A673 (cell line): ENCODE data around the gene AMZ2. TPM values are rescaled to one million over a fixed set of nuclear protein-coding genes. Genes with fewer than 3 reads are reported as not detected.
"Not testable (repeated sequence)": the region's sequence is repeated elsewhere in the genome, so short reads cannot be mapped to it uniquely, and the experiment has no call there.

Experiments used
- BruUV-seq: library from RNA; stranded (reverse); fragments of 400-500 nt; replicated peaks from 2 replicates; lab custom pipeline; 2021; lab: Mats Ljungman, UMichigan
- CTCF ChIA-PET: fragments of 300-600 bp; sonication (Branson Sonifier 250); formaldehyde crosslinking; loops from one replicate; lab custom pipeline; 2022; ENCODE audit warnings: antibody characterized with exemption; lab: Charles Lee
- POLR2A ChIA-PET: fragments of 300-600 bp; sonication (Branson Sonifier 250); formaldehyde crosslinking; loops from one replicate; lab custom pipeline; 2022; ENCODE audit warnings: antibody characterized with exemption; ENCODE audit not compliant: low non-redundant PET; lab: Charles Lee
- DNase-seq: peaks from one replicate; pipeline ENCODE4 v3.0.0-alpha.2; 2015; ENCODE audit warnings: low spot score
- H3K27ac ChIP-seq: fragments of 200-600 bp; sonication (generic); 2 replicates; pipeline ENCODE4 v1.5.1; 2016; ENCODE audit warnings: mixed run types, low read depth, mild to moderate bottlenecking, mixed read lengths, antibody characterized with exemption, low read length; ENCODE audit not compliant: poor library complexity, severe bottlenecking
- H3K27me3 ChIP-seq: fragments of 200-600 bp; sonication (generic); replicated peaks from 2 replicates; pipeline ENCODE4 v1.6.1; 2017; ENCODE audit warnings: mixed run types, low read depth, mild to moderate bottlenecking, mixed read lengths, antibody characterized with exemption, low read length; ENCODE audit not compliant: insufficient read depth, poor library complexity
- H3K36me3 ChIP-seq: fragments of 200-600 bp; sonication (generic); 2 replicates; pipeline ENCODE4 v1.6.1; 2016; ENCODE audit warnings: mixed run types, mild to moderate bottlenecking, mixed read lengths, antibody characterized with exemption, low read length; ENCODE audit not compliant: insufficient read depth, poor library complexity, severe bottlenecking
- H3K4me1 ChIP-seq: fragments of 200-600 bp; sonication (generic); 2 replicates; pipeline ENCODE4 v1.6.1; 2017; ENCODE audit warnings: mixed run types, mild to moderate bottlenecking, mixed read lengths, antibody characterized with exemption, low read length; ENCODE audit not compliant: insufficient read depth, poor library complexity, severe bottlenecking
- H3K4me3 ChIP-seq: fragments of 200-600 bp; sonication (generic); 2 replicates; pipeline ENCODE4 v1.5.1; 2016; ENCODE audit warnings: low read depth, mixed run types, mild to moderate bottlenecking, mixed read lengths, low read length; ENCODE audit not compliant: poor library complexity, severe bottlenecking
- H3K9me3 ChIP-seq: fragments of 200-600 bp; sonication (generic); 2 replicates; pipeline ENCODE4 v1.6.1; 2016; ENCODE audit warnings: mixed run types, low read depth, mild to moderate bottlenecking, mixed read lengths, antibody characterized with exemption, low read length; ENCODE audit not compliant: poor library complexity, severe bottlenecking
- EZH2 ChIP-seq: fragments of 200-600 bp; sonication (generic); IDR thresholded peaks from 2 replicates; pipeline ENCODE4 v1.6.1; 2017; ENCODE audit warnings: borderline replicate concordance, low read depth, mild to moderate bottlenecking, mixed read lengths, antibody characterized with exemption, low read length; ENCODE audit not compliant: poor library complexity, severe bottlenecking
- intact Hi-C: fragments of 100-400 bp; cut with micrococcal nuclease; formaldehyde crosslinking; loops from one replicate; pipeline ENCODE4 v1.10.0; 2022; ENCODE audit not compliant: unreplicated experiment
- total RNA-seq: library from RNA; stranded (reverse); gene quantifications from 2 replicates; pipeline ENCODE4 v1.2.3, GENCODE V29; 2021
- TF ChIP-seq, protein P1 (sequence below): fragments of 300-800, 200-600 bp; sonication (generic); conservative IDR thresholded peaks from 2 replicates; pipeline ENCODE4 v1.5.1; 2017; ENCODE audit warnings: low read depth, mild to moderate bottlenecking, antibody characterized with exemption, low read length, moderate library complexity, mixed read lengths

Gene AMZ2
- total RNA-seq, 1 experiment from 2014 or later, result 80.4 TPM

- POLR2A ChIA-PET, result no interaction called here
- Histone ChIP-seq H3K27me3 (no peaks in the 10 kb centered on the region), H3K4me1 (no peaks in the 10 kb centered on the region), H3K9me3 (no peaks in the 10 kb centered on the region), H3K27ac (no peak overlapping the region), H3K36me3 (no peaks in the 10 kb centered on the region), H3K4me3 (no peak overlapping the region)
- no peak for TF ChIP-seq EZH2
- CTCF ChIA-PET, result no interaction called here
- DNase-seq, result no peak
- BruUV-seq, result no TSS peak
- intact Hi-C loops, result no loop called here
Observed at GRCh38 chr17:68222606-68223005, 25.2 kb upstream of the AMZ2 start.

DNA sequence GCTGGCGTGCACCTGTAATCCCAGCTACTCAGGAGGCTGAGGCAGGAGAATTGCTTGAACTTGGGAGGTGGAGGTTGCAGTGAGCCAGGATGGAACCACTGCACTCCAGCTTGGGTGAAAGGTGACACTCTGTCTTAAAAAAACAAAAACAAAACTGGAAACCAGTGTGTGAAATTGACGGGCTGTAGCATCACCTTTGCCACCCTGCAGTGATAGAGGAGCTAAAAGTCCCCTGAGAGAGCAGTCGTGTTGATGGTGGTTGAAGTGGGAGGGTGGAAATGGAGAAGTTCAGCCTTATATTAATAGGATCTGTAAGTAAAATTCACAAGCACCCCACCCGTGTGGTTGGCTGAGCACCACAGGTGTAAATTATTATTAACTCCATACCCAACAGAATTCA, 22.8 kb upstream of the AMZ2 start:
- BruUV-seq, H3K27ac ChIP-seq, H3K4me3 ChIP-seq, POLR2A ChIA-PET, H3K36me3 ChIP-seq, H3K4me1 ChIP-seq, DNase-seq, H3K27me3 ChIP-seq, CTCF ChIA-PET, H3K9me3 ChIP-seq, intact Hi-C loops: not testable (repeated sequence)

- DNase-seq, H3K4me3 ChIP-seq, H3K27ac ChIP-seq, POLR2A ChIA-PET, BruUV-seq, intact Hi-C loops, H3K9me3 ChIP-seq, H3K4me1 ChIP-seq, H3K36me3 ChIP-seq, CTCF ChIA-PET, H3K27me3 ChIP-seq: not testable (repeated sequence)
Observed at GRCh38 chr17:68228039-68228680, 19.7 kb upstream of the AMZ2 start.

DNA sequence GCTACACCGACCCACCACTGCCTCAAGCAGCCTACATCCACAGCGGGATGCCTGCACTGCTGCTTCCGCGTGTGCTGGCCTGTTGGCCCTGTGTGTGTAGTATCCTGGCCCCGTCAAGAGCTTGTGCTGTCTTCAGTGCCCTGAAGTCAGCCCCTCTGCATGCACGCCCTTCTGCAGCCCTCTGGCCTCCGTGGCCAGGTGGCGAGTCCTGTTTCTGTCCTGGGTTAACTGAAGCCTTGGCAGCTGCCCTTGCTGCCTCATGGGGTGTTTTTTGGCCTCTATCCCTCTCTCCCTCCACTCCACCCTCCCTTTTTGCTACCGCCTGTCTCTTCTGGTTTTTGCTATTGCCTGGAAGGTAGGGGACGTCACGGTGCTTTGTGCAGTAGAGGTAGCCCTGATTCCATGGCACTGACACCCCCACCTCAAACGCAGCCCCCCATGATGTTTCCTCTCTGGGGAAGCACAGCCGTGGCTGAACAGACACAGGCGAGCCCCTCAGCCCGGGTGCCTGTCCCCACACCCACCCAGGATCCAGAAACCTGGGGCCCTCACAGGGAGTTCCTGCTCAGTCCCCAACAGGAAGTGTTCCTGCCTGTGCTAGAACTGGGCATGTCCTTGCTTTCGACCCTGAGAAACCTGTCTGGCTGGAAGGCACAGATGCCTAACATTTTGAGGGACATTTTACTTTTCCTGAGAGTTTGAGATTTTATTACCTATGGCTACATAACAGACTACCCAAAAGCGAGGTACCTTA, 18.8 kb upstream of the AMZ2 start:
- intact Hi-C loops, result no loop called here
- no peak overlapping the region for H3K27ac ChIP-seq
- ChIA-PET POLR2A (no interaction called here), CTCF (no interaction called here)
- H3K36me3 ChIP-seq, result no peaks in the 10 kb centered on the region
- no TSS peak for BruUV-seq
- no peaks in the 10 kb centered on the region for H3K9me3 ChIP-seq
- H3K4me1 ChIP-seq, result no peaks in the 10 kb centered on the region
- H3K4me3 ChIP-seq, result no peak overlapping the region
- no peaks in the 10 kb centered on the region for H3K27me3 ChIP-seq
- TF ChIP-seq EZH2, result no peak
- TF ChIP-seq, protein P1, sequence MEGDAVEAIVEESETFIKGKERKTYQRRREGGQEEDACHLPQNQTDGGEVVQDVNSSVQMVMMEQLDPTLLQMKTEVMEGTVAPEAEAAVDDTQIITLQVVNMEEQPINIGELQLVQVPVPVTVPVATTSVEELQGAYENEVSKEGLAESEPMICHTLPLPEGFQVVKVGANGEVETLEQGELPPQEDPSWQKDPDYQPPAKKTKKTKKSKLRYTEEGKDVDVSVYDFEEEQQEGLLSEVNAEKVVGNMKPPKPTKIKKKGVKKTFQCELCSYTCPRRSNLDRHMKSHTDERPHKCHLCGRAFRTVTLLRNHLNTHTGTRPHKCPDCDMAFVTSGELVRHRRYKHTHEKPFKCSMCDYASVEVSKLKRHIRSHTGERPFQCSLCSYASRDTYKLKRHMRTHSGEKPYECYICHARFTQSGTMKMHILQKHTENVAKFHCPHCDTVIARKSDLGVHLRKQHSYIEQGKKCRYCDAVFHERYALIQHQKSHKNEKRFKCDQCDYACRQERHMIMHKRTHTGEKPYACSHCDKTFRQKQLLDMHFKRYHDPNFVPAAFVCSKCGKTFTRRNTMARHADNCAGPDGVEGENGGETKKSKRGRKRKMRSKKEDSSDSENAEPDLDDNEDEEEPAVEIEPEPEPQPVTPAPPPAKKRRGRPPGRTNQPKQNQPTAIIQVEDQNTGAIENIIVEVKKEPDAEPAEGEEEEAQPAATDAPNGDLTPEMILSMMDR, result no peak
- no peak for DNase-seq
